NCI-H526 treated with DMSO at 0.1 percent for 48 hours (cell line): Measurements from ENCODE around the gene GLIPR2.
"Not testable (repeated sequence)": the region's sequence is repeated elsewhere in the genome, so short reads cannot be mapped to it uniquely, and the experiment has no call there.

ENCODE experiments used
- DNase-seq: peaks from one replicate; lab custom pipeline; 2025; lab: John Stamatoyannopoulos, UW

GLIPR2 gene

DNA sequence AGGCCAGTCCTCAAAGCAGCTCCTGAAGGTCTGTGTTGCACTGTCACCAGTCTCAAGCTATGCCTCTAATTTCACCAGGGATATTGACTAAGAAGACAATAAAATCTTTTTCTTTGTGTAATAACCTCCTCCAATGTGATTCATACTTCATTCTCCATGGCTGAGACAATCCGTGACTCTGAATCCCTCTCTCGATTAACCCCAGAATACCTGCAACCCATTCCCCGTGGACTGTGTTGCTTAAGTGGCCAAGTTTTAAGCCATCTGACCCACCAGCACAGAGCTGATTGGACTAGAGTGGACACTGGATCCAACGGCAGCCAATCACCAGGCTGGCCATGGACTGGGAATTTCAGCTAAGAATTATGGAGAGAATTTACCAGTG is 27.2 kb downstream of the GLIPR2 start:
- no peak for DNase-seq

DNA sequence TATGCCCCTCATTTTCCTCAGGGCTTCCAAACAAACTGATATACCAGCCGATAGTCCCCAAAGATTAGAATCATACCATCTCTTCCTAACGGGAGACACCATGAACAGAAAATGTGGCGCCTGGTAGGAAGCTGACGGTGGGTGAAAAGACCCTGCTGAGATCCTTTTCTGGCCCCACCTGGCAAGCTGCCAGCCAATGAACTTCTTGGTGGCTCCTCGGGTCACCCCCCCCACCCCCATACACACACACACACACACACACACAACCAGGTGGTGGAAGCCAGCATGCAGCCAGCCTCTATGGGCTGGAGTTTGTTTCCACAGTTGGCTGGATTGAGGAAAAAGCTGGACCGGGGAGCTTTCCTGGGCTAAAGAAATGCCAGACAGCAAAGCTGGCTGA is 27.8 kb downstream of the GLIPR2 start:
- no peak for DNase-seq

DNA sequence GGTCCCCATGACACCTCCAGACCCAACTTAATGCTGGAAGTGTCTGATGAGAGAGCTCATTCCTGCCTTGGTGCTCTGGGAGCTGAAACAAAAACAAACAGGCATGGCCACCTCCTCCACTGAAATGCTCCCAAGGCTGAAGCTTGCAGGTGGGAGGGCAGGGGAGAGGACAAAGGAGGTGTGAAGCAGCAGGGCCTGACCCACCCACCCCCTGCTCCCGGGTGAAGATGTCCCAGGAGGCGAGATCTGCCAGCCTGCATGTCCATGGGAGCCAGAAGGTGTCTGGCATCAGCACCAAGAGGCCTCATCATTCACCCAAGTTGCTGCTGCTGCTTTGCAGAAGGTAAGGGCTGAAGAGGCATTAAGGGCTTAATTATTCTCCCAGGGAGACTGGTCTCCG is 28.5 kb downstream of the GLIPR2 start:
- DNase-seq: no peak

DNA sequence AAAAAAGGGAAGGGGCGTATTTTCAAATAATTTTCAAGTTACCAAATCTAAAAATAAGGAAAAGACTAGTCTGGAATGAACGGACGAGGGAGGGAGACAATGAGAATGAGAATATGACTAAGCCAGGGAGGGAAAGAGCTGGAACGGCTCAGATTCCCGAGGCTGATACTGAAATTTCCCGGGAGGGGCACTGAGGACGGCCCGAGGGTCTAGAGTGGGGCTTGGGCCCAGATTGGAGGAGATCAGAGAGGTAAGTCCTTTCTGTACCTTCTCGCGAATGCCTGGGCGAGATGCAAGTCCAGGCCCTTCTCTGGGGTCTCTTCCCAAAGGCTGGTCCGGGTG is 29.3 kb downstream of the GLIPR2 start:
- DNase-seq: no peak

DNA sequence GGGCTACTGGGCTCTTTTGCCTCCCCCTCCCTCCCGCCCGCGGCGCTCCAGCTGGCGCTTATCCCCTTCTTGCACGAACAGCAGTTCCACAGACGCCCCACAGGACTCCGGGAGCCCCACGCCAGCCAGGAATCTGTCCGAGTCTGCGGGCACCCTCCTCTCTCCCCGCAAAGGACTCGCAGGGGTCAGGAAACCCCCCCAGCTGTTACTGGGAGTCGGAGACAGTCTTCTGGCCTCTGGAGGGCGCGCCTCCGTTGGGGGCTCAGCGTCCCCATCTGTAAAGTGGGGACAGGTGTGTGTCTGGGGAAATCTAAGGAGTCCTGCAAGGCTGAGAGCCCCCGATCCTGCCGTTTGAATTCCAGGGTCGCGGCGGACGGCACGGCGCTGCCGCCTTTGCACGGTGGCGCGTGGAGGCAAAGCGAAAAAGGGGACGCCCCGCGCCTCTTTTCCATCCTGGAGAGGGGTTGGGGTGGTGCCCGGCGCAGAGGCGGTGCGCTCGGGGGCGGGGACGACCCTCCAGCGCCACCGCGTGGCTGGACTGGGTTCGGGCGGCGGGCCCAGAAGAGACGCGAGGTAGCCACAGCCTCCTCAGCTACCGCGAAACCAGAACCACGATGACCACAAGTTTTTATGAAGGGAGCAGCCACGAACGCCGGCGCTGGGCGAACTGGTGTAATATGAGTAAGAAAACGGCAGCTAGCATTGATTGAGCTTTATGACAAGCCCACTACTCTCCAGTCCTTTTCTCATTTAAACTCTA is 29.8 kb downstream of the GLIPR2 start:
- peak; percentile 59 for DNase-seq

DNA sequence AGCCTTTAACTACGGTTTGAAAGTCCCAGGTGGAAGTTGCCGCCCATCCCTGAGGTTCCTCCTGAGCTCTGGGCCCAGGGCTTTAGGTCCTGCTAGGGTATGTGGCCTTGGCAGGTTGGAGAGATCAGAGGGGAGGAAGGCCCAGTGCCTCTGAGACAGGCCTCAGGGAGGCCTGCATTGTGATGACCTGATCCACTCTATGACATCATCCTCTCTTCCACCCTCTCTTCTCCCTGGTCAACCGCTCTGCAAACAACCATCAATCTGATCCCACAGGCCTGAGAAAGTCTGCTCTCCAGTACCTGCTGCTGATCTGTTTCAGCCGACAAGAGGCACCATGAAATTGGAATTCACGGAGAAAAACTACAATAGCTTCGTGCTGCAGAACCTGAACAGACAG is 32.6 kb downstream of the GLIPR2 start, which contains the start of gene CCIN:
CCIN (plus strand) TSS at position 223 of the 400 bp plus-strand sequence; CDS start at position 338, 115 bp downstream.
- no peak for DNase-seq

DNA sequence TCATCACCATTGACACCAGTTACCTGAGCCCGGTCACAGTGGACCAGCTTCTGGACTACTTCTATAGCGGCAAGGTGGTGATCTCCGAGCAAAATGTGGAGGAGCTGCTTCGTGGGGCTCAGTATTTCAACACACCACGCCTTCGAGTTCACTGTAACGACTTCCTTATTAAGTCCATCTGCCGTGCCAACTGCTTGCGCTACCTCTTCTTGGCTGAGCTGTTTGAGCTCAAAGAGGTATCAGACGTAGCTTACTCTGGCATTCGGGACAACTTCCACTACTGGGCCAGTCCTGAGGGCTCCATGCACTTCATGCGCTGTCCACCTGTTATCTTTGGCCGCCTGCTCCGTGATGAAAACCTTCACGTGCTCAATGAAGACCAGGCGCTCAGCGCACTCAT is 33.2 kb downstream of the GLIPR2 start:
- DNase-seq: no peak

DNA sequence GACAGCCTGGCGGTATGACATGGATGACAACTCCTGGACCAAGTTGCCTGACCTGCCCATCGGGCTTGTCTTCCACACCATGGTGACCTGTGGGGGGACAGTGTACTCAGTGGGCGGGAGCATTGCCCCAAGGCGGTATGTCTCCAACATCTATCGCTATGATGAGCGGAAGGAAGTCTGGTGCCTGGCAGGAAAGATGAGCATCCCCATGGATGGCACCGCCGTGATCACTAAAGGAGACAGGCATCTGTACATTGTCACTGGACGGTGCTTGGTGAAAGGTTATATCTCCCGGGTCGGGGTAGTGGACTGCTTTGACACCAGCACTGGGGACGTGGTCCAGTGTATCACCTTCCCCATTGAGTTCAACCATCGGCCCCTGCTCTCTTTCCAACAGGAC is 34.0 kb downstream of the GLIPR2 start:
- DNase-seq: no peak

DNA sequence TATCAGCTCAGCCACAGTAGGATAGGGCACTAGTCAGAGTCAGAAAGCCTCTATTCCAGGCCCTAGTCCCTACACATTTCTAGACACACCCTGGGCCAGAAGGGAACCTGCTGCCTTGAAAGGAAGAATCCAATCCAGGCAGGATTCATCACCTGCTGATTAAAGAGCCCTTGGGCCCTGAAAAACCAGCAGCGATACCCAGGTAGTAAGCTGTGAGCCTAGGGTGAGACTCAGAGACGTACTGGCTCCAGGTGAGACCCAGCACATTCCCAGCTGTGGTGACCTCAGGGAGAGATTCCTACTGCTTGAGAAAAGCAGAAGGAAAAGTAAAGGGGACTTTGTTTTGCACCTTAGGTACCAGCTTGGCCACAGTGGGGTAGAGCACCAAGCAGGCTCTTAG is 37.3 kb downstream of the GLIPR2 start:
- DNase-seq: no peak

DNA sequence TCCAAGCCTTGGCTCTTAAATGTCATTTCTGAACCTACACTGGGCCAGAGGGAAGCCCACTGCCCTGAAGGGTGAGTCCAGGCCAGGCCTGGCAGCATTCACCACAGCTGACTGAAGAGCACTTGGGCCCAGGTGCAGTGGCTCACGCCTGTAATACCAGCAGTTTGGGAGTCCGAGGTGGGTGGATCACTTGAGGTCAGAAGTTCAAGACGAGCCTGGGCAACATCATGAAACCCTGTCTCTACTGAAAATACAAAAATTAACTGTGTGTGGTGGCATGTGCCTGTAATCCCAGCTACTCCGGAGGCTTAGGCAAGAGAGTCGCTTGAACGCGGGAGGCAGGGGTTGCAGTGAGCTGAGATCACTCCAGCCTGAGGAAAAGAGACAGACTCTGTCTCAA is 37.7 kb downstream of the GLIPR2 start:
- no peak for DNase-seq

DNA sequence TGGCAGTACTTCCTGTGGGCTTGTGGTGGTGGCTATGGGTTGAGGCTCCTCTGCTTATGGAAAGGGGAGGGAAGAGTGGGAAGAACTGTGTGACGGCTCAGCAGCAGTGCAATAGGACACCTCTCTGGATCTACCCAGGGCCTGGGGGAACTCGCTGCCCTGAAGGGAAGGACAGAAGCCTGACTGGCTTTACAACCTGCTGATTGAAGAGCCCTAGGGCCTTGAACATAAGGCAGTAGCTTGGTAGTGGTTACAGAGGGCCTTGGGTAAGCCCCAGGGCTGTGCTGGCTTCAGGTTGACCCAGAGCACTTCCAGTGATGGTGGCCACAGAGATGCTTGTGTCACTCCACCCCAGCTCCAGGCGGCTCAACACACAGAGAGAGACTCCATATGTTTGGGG is 38.2 kb downstream of the GLIPR2 start:
- DNase-seq: no peak

DNA sequence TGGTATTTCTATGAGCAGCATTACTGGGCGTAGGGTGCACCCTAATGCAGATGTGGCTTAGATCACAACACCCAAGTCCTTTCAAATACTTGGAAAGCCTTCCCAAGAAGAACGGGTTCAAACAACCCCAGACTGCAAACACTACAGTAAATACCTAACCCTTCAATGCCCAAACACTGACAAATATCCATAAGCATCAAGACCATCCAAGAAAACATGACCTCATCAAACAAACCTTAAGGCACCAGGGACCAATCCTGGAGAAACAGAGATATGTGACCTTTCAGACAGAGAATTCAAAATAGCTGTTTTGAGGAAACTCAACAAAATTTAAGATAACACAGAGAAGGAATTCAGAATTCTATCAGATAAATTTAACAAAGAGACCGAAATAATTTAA is 38.7 kb downstream of the GLIPR2 start:
- DNase-seq: not testable (repeated sequence)

DNA sequence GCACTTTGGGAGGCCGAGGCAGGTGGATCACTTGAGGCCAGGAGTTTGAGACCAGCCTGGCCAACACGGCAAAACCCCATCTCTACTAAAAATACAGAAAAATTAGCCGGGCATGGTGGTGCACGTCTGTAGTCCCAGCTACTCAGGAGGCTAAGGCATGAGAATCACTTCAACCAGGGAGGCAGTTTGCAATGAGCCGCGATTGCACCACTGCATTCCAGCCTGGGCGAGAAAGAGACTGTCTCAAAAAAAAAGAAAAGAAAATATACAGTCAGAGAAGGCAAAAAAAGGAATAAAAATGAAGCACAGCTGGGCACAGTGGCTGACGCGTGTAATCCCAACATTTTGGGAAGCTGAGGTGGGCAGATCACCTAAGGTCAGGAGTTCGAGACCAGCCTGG is 40.0 kb downstream of the GLIPR2 start:
- DNase-seq: not testable (repeated sequence)

DNA sequence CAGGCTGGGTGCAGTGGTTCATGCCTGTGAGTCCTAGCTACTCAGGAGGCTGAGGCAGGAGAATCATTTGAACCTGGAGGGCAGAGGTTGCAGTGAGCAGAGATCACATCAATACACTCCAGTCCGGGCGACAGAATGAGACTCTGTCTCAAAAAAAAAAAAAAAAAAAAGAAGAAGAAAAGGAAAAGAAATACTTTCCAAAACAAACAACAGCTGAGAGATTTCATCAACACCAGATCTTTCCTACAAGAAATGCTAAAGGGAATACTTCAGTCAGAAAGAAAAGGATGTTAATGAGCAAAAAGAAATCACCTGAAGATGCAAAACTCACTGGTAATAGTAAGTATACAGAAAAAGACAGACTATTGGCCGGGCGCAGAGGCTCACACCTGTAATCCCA is 41.0 kb downstream of the GLIPR2 start:
- no peak for DNase-seq

DNA sequence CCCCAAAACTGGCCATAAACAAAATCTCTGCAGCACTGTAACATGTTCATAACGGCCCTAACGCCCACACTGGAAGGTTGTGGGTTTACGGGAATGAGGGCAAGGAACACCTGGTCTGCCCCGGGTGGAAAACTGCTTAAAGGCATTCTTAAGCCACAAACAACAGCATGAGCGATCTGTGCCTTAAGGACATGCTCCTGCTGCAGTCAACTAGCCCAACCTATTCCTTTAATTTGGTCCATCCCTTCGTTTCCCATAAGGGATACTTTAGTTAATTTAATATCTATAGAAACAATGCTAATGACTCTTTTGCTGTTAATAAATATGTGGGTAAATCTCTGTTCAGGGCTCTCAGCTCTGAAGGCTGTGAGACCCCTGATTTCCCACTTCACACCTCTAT is 43.7 kb downstream of the GLIPR2 start:
- DNase-seq: not testable (repeated sequence)

DNA sequence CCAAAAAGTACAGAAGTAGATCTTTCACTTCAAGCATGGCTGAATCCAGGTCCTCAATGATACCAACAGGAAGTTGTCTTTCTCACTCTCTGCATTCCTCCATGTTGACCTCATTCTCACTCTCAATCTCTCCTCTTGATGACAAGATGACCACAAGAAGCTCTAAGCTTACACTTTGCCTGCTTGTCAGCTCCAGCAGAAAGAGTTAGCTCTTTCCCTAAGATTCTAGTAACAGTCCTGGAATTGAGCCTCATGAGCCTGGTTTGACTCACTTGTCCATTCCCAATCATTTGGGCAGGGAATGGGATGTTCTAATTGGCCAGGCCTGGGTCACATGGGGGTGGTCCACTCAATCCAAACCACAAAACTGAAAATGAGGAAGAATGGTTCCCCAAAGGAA is 50.9 kb downstream of the GLIPR2 start:
- DNase-seq: no peak

DNA sequence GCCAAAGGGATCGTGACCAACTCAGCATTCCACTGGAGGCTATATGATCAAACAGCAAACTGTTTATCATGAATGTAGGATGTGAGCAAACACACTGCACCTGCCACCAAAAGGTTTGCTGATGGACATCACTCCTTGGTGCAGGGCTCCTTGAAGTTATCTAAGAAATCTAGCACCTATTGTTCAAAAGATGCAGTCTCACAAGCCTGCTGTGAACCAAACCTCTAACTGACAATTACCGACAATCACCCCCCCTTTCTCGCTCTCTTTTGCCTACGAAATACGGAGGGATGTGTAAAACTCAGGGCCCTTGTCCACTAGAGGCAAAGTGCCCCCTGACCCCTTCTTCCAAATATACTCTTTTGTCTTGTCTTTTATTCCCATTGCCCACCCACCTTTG is 51.7 kb downstream of the GLIPR2 start:
- DNase-seq: no peak

DNA sequence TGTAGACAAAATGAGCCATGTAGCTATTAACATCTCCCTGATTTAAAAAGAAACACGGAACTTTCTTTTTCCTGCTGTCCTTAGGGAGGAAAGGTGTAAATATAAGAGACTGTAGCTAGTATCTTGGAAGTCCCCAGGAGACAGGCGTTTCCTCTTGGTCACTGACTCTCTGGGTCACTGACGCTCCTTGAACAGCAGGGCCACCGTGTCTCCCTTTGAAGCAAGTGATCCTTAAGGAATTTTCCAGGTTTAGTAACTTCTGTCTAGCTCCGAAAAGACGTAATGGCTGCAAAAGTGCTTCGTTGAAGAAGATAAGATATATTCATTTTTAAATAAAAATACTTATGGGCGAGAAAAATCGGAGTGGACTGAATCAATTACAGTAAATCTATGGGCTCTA is 53.4 kb downstream of the GLIPR2 start:
- DNase-seq: no peak

DNA sequence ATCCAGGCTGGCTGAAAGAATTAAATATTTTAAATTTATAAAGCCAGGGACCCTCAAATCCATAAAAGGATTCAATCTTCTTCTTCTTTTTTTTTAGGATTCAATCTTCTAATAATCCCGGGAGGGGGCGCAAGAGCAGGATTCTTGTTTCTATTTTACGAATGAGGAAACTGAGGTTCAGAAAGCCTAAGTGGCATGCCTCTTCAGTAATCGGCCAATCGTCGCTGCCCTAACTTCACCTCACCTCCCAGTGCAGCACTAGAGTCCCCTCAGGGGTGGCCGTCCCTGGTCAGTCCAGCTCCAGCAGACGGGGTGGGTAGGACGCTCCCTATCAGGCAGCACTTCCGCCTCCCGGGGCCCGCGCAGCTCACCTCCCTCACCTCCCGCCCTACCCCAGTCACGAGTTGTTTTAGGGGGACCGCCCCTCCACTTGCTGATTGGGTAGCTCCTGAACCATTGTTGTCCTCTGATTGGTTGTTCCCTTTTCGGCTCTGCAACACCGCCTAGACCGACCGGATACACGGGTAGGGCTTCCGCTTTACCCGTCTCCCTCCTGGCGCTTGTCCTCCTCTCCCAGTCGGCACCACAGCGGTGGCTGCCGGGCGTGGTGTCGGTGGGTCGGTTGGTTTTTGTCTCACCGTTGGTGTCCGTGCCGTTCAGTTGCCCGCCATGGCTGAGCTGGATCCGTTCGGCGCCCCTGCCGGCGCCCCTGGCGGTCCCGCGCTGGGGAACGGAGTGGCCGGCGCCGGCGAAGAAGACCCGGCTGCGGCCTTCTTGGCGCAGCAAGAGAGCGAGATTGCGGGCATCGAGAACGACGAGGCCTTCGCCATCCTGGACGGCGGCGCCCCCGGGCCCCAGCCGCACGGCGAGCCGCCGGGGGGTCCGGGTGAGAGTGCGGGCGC is 54.1 kb downstream of the GLIPR2 start, which contains the start of gene CLTA:
CLTA (plus strand) TSS at position 534 of the 902 bp plus-strand sequence; CDS start at position 670, 136 bp downstream.
- DNase-seq: peak; percentile 99

DNA sequence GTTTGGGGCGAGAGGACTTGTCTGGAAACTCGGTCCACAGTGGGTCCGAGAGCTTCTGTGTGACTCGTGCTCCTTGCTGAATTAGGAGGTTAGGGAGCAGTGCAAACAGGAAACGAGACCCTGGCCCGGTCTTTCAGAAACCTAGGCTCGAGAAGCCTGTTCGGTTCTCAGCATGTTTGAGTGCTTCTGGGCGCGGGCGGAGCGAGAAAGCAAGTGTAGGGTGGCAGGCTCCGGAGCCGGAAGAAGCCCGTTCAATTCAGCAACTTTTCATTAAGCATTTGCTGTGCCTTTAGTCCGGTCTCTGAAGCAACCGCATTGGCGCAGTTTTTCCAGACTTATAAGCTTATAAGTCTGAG is 54.7 kb downstream of the GLIPR2 start:
- no peak for DNase-seq

DNA sequence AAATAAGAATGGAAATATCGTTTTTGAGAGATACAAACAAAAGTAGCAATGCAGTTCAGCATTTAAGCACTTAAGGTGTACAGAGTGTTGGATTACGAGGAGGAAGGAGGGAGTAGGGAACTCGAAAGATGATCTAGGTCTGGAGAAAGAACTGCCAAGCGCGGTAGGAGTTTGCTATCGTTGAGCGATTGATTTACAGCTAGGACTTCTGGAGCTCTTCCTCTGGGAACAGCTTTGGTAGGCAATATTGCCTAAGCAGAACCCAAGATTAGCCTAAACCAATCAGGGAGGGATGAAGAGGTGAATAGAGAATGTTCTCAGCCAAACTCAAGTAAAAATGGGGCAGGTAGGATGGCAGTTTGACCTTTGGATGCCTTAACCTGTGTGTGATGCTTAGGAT is 55.2 kb downstream of the GLIPR2 start:
- no peak for DNase-seq

DNA sequence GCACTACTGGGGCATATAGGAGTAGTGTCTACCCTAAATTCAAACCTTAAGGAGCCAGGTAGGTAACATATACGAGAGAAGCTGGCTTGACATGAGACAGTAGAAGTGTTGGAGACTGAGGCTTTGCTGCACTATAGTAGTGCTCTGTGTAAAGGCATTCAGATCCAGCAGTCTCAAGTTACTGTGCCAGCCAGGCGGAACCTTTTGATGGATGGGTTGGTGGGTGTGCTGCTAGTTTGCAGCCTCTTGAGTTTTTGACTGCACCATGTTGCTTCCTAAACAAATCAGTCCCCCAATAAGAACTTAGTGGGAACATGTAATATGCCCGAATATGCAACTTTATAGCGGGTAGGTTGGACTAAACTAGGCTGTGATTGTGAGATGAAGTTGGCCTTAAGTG is 55.7 kb downstream of the GLIPR2 start:
- no peak for DNase-seq

DNA sequence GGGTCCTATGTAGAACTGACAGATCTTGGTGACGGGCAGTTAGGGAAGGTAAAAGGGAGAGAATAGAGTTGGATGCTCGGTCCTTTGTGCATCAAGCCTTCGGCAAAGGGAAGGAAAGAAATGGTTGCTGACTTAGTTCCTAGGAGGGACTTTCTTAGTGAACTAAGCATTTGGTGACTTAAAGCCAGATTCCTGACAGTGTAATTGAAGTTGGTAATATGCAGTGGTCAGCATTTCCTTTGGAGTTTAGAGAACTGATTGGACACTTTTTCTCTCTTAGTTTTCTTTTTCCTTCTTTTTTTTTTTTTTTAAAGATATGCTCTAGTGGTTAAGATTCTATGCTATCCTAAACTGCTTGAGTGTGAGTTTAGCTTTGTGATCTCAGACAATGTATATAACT is 56.5 kb downstream of the GLIPR2 start:
- no peak for DNase-seq
